DMS 273 (cell line): ENCODE results near the gene FHAD1.
"Not testable (repeated sequence)": the region's sequence is repeated elsewhere in the genome, so short reads cannot be mapped to it uniquely, and the experiment has no call there.

Source experiments
- DNase-seq: peaks from one replicate; lab custom pipeline; 2025; ENCODE audit not compliant: unreplicated experiment; lab: John Stamatoyannopoulos, UW

The FHAD1 gene

DNA sequence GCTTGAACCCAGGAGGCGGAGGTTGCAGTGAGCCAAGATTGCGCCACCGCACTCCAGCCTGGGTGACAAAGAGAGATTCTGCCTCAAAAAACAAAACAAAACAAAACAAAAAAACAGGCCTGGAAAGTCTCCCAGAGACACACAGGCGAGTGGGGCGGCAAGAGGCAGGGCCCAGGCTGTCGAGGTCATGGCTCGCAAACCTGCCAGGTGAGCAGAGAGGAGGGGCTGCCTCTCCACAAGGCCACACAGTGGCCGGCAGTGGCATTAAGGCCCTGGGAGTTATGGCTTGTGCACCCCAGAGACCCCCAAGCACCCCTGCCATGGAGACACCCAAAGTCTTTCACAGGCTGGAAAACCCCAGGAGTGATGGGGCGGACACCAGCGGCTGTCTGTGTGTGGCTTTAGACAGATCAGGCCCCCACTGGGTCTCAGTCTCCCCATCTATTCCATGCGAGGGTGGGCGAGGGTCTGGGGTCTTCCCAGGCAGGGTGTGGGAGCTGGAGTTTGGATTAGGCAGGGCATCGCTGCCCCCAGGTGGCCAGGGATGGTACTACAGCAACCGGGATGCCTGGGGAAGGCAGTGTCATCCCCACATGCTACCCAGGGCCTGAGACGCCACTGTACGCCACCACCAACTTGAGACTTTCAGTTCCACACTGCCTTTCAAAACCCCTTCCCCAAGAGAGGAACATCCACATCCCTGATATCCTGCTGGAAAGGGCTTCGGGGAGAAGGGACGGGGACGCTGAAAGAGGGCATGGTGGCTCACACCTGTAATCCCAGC lies 184.0 kb downstream of the FHAD1 start:
- DNase-seq: peak; percentile 83

DNA sequence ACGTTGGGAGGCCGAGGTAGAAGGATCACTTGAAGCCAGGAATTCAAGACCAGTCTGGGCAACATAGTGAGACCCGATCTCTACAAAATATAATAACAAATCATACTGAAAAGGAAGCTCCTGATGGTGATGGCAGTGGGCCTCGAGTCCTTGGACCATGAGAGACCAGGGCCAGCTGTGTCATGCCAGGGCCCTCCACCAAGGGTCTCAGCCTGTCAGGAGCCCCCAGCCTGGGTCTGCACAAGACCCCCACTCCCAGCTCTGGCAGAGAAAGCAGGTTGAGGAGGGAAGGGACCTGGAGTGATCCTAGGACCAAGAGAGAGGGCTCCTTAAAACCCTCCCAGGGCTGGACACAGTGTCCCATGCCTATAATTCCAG lies 184.5 kb downstream of the FHAD1 start:
- no peak for DNase-seq

DNA sequence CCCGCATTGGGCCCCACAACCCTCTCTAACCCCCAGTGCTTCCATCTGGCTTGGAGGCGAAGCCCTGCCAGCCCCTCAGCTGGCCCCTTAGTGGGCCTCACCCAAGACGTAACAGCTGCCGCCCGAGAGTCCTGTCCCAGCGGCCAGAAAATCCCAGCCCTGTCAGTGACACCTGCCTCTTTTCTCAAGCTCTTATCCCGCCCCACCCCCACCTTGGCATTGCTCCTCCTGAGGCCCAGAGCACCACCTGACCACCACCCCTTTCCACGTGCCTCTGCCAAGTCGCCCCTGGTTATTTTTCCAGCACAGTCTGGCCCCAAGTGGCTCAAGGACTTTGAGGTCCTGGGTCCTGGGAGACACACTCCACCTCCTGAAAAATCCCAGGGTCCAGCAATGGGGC lies 185.3 kb downstream of the FHAD1 start:
- DNase-seq: peak; percentile 86

DNA sequence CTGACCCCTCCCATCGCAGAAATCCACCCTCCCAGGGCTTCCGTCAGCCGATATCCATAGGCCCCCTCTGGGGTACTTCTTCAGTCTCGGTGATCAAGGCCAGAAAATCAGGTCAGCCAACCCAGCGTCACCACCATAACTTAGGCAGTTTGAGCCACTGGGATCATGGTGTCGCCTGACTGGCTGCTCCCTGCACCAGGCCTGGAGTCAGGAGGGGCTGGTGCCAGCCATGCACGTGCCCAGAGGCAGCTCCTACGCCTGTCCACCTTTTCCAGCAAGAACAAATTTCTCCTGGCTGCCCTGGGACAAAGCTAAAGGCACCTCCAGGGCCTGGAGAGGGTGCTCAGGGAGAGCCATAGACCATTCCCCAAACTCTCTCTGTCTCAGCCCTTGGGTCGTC lies 186.4 kb downstream of the FHAD1 start:
- DNase-seq: no peak

DNA sequence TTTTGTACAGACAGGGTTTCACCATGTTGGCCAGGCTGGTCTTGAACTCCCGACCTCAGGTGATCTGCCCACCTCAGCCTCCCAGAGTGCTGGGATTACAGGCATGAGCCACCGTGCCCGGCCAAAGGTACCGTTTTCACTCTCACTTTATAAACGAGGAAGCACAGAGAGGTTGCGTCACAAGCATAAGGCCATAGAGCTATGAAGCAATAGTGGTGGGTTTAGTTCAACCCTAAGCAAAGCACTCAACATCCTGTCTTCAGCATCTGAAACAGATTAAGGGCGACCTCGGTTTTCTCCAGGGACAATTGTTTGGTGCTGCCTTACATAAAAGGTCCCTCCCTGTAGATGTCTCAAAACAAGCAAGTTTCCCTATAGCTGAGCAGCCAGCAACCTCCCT lies 187.7 kb downstream of the FHAD1 start:
- not testable (repeated sequence) for DNase-seq

DNA sequence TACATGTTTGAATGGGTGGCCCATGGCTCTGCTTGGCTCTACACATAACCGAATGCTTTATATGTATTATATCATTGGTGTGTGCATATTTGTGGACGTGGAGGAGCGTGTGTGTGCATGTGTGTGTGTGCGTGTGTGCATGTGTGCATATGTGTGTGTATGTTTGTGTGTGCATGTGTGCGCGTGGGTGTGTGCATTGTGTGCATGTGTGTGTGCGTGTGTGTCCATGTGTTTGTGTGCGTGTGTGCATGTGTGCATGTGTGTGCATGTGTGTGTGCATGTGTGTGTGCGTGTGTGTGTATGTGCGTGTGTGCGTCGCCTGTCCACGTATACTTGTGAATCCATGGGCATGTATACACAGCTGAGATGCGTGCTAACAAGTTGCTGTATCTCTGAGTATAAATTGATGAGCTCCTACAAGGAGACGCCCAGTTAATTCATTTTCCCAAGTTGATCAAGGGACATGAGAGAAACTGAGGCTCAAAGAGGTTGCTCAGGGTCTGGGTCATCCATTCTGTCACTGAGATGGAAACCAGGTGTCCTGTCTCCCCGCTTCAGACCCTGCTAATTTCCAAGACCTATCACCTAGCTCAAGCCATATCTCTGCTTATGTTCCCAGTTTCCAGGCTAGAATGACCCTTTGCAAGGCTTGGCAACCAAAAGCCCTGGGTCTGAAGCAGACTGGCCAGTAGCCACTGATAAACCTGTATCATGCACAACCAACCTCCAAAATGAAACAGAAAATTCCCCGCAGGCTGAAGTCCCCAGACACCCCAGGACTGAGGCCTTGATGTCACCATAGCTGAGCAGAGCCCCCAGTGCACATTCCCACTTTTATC lies 188.4 kb downstream of the FHAD1 start:
- DNase-seq: no peak

DNA sequence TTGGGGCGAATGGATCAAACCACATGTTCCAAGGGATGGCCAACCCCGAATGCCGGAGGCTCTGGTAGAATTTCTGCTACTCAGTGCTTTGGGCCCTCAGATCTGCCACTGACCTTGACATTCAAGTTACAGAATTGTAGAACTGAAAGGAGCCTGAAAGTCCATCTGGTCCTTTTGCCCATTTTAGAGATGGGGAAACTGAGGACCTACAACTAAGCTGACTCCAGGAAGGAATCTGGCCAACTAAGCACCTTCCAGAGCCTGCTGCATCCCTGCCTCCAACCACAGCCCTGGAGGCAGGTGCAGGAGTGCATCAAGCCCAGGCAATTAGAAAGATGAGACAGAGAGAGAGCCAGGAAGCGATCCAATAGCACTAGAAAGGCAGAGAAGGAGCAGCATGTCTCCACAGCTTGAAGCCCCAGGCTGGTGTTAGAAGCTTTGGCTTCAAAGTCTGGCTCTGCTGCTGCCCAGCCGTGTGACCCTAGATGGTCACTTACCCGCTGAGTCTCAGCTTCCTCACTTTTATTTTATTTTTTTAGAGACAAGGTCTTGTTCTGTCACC lies 189.9 kb downstream of the FHAD1 start:
- DNase-seq: no peak

DNA sequence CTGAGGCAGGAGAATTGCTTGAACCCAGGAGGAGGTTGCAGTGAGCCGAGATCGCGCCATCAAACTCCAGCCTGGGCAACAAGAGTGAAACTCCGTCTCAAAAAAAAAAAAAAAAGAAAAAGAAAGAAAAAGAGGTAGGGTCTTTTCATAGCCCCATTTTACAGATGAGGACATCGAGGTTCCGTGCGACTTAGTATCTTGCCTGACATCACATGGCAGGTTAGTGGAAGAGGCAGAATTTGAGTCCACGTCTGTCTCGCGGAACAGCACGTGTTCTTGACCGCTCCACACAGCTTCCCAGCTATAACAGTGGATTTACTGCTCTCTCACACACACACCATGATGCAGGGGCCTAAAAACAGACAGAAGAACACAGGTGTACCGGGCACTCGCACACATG lies 192.3 kb downstream of the FHAD1 start:
- DNase-seq: no peak

DNA sequence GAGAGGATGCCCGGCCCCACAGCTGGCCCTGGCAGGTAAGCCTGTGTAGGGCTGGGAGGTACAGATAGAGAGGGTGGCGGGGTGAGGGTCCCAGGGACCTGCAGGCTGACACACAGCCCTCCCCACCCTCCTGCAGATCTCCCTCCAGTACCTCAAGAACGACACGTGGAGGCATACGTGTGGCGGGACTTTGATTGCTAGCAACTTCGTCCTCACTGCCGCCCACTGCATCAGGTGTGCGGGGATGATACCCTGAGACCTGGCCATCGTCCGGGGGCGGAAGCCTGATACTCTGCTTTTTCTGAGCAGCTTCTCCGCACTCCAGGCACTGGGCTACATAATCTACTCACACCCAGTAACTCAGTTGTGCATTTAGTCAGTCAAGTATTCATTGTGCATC lies 193.3 kb downstream of the FHAD1 start:
- no peak for DNase-seq

DNA sequence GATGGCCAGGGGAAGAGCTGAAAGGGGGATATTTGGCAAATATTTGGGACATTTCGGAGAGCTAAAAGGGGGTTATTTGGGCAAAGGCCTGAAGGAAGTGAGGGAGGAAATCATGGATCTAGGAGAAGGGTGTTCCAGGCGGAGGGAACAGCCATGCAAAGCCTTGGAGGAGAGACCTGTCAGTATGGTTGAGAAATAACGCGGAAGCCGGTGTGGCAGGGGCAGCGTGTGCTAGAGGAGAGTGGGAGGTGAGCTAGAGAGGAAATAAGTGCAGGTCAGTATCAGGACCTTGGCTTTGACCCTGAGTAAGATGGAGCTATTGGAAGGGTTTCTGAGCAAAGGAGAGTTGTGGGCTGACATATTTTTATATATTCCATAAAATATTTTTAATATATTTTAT lies 194.2 kb downstream of the FHAD1 start:
- DNase-seq: no peak

DNA sequence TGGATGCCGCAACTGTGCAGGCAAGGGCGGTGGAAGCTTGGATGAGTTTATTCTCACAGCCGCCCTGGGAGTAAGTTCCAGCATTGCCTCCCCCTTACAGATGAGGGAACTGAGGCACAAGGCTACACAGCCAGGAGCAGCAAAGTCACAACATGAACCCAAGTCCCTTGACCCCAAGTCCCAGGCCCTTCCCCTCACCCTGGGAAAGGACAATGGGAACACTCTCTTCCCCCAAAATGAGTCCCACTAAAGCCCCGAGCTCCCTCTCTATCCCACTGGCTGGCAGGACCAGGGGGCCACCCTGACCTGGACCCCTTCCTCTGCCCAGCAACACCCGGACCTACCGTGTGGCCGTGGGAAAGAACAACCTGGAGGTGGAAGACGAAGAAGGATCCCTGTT lies 195.1 kb downstream of the FHAD1 start:
- DNase-seq: no peak

DNA sequence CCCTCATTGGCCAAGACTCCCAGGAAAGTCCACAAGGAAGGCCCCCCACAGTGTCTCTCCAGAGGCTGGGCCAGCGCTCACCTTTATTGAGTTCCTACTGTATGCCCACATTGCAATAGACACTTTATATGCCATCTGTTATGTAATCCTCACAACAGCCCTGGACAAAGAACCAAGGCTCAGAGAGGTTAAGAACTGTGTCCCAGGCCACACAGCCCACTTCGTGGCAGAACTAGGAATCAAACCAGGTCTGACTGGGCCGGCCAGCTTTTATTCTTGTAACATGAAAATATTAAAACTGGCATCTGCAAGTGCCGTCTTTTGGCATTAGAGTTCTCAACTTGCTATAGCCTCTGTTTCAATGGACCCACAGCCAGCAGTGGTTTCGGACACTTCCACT lies 195.7 kb downstream of the FHAD1 start:
- DNase-seq: no peak

DNA sequence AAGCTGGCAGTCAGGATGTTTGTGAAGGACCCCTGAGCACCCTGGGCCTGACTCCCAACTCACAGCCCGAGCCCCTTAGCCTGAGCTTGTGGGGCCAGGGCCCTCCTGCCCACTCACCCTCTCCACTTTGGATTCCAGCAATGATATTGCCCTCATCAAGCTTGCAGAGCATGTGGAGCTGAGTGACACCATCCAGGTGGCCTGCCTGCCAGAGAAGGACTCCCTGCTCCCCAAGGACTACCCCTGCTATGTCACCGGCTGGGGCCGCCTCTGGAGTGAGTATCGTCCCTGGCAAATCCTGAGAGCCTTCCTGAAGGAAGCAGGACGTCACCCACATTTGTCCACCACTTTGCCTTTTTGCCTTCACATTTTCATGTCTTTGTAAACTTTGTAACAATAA lies 196.3 kb downstream of the FHAD1 start:
- no peak for DNase-seq

DNA sequence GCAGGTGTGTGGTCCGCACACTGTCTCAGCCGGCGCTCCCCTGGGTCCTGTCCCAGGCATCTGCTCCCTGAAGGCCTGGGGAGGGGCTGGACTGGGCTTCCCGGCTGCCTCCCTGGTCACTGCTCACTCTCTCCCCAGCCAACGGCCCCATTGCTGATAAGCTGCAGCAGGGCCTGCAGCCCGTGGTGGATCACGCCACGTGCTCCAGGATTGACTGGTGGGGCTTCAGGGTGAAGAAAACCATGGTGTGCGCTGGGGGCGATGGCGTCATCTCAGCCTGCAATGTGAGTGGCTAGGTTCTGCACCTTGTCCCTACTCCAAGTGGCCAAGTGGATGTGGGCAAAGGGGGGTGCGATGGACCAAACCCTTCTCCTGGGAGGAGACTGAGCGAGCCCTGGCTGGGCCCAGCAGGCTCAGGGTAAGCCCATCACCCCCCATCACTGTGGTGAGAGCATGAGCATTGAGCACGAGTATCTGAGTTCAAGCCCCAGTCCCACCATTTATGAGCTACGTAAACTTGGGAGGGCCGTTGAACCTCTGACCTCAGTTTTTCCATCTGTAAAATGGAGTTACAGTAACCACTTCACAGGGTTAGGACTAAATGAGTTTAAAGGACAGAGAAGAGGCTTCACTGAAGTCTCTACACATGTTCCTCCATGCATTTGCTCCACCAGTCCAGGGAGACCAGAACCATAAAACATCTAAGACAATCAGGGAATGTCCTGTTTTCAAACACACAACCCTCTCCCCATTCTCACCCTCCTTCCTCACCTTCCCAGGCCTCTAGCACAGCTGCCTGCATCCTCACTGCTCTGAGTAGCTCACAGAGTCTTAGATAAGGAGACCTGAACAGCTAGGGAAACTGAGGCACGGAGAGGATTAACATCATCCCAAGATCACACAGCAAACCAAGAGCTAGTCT lies 197.7 kb downstream of the FHAD1 start:
- DNase-seq: peak; percentile 55

DNA sequence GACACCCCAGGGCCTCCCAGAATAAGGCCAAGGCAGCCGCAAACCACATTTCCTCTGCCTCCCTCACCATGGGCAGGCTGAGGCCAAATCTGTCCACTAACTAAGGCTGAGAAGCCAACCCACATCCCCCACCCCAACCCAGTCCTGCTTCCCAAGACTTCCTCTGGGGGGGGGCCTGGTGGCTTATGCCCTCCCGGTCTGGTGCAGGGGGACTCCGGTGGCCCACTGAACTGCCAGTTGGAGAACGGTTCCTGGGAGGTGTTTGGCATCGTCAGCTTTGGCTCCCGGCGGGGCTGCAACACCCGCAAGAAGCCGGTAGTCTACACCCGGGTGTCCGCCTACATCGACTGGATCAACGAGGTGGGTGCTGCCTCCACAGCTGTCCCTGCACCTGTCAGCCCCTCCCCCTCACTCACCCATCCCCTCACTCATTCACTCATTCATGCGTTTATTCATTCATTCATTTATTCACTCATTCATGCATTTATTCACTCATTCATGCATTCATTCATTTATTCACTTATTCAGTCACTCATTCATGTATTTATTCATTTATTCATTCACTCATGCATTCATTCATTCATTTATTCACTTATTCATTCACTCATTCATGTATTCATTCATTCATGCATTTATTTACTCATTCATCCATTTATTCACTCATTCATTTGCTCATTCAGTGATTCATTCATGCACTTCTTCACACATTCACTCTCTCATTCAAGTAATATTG lies 198.5 kb downstream of the FHAD1 start:
- no peak for DNase-seq

DNA sequence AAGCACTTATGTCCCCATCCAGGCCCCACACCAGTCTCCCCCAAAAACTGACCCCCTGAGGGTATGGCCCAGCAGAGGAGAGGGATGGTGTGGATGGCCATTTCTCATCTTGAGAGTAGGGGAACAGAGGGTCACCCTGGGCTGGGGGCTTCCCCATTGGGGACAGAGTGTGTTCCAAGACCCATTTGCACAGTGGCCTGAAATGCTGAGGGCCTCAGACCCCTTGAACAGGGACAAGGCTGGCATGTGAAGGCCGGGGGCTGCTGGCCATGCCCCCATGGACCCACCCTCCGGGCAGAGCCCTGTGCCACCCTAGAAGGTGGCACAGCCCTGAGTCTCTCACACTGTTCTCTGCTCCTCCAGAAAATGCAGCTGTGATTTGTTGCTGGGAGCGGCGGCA lies 199.2 kb downstream of the FHAD1 start:
- no peak for DNase-seq
